GM19372 (cell line): ENCODE results near the gene ITPRIP.
A peak's percentile ranks its signal among the peaks of the same experiment; 100 is the strongest.

ENCODE experiments used
- ATAC-seq: cut with Tn5 transposase; IDR thresholded peaks from one replicate; pipeline ENCODE4 v1.9.1; 2021; ENCODE audit warnings: mild to moderate bottlenecking, low read depth, moderate library complexity; ENCODE audit not compliant: unreplicated experiment

ITPRIP gene

DNA sequence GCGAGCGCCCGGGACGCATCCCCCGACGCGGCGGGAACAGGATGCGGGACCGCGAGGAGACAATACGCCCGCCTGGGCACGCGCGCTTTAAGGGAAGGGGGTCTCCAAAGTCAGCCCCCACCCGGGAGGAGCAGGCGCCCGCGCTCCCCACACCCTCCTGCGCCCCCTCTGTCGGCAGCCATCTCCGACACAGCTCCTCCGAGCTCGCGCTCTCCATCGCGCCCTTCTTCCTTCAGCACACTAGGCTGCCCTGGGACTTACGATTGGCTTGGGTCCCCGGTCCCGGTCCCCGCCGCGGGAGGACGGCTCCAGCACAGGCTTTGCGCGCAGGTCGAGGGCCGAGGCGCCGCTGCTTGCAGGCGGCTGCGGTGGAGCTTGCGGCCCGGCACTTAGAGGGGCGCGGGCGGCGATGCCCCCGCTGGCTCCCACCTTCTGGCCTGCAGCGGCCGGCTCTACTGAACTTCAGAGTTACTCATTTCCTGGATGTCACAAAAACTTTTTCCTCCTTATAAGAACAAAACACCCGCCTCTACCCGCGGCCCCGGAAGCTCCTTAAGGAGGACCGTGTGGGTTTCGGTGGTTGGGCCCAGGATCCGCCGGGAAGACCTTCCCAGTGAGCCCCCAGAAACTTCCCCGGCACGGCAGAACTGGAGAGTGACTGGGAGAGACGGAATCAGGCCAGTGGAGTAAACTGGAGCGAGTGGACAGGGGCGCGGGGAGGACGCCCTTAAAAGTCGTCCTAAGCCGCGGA is at the start of gene ITPRIP:
Gene ITPRIP, minus strand, starts transcription at position 481 of the 751 bp plus-strand sequence. CDS start 22,414 bp downstream, outside the sequence.
- peak; percentile 74 for ATAC-seq

- peak; percentile 80 for ATAC-seq
Measured at GRCh38 chr10:104387130-104387888, 49.0 kb upstream of the ITPRIP start.

DNA sequence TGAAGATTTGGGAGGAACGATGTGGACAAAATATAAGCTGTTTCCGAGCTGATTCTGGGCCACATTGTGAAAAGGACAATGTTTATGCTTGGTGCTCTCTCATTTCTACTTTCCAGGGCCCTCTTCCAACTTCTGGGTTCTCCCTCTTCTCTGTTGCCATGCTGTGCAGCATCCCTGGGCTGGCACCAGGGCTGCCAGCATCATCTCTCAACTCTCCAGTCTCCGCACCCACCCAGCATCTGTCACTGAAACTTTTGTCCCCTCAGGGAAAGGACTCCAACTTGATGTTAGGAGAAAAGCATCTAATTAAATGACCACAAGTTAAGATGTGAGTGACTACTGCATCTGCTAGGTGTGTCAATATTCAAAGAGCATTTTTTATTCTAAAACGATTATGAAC is 42.1 kb upstream of the ITPRIP start:
- no peak for ATAC-seq

GRCh38 chr10:104376784-104377300 is 38.6 kb upstream of the ITPRIP start:
- no peak for ATAC-seq

GRCh38 chr10:104374591-104374990 is 36.3 kb upstream of the ITPRIP start:
- no peak for ATAC-seq

DNA sequence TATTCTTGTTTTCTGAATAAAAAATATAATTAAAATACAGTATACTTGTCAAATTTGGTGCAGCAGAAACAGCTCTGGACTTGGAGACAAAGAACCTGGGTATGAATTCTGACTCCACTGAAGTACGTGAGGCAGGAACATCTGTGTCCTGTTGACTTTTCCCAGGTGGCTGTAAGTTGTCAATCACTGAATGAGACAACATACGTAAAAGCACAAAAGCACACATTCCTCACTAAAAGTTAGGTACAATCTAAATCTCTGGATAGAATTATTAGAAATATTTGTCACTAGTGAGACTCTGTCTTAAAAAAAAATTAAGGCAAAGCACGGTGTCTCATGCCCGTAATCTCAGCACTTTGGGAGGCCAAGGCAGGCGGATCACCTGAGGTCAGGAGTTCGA is 33.5 kb upstream of the ITPRIP start:
- ATAC-seq = no peak

GRCh38 chr10:104368381-104368780 is 30.1 kb upstream of the ITPRIP start:
- no peak for ATAC-seq

DNA sequence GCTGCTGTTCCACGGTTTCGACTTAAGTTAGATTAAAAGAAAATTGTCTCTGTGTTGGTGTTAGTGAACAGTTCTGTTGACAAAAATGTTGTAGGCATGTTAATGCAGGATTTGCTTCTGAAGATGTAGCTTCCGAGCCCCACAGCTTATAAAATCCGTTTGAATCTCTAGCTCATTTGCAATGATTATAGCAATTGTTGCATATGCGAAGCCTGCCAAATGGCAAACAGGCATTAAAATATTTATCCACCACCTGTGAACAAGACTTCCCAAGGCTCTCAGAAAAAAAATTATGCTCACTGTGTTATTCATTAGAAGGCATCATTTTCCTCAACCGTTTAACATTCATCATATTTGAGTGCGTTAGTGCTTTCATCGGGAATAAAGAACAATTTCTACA is 29.6 kb upstream of the ITPRIP start:
- no peak for ATAC-seq

DNA sequence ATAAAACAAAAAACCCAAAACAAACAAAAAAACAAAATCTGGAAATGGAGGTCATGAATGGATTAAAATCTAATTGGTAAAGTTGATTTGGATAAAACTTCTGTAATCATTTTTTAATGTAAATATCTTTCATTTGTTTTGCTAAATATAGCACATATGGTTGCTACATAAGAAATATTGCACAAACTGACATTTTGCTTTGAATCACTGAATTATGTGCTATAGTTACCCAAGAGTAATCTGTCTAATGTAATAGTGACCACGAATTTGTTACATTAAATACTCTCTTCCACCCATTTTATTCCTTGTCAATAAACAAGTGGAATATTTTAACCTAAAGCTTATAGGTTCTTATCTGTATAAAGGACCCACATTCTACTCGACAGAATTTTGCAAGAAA is 21.5 kb upstream of the ITPRIP start:
- ATAC-seq = no peak

DNA sequence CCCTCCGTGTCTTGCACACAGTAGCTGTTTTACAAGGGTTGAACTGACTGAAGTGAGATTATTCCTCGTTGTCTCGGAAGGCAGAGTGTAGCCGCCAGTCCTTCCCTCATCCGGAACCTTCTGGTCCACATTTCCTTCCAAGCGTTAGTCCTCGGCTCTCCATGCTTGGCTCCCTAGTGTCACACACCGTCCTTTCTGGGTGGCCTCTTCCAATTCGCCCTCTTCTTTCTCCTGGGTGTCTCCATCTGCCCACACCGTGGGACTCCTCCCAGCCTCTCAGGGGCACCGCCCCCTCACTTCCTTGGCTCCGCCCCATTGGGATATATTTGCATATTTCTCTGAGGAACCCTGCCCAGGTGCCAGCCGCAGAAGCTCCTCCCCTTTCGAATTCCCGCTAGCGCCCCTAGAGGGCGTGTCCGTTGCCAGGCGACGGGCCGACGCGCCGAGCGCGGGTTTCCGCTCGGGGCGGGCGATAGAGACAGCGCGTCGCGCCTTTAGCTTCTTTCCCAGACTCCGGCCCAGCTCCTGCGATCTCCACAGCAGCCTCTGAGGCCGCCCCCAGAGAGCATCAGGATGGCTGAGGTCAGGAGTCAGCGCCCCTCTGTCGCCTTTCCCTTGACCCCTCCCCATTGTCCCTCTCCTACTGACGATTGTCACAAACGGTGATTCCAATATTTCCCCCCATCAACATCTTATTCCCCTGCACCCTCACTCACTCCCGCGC is 15.2 kb upstream of the ITPRIP start, which contains the start of gene CFAP58:
Gene CFAP58, plus strand, starts transcription at position 509 of the 724 bp plus-strand sequence. Its CDS starts 65 bp downstream, at position 574.
- ATAC-seq = peak; percentile 64

DNA sequence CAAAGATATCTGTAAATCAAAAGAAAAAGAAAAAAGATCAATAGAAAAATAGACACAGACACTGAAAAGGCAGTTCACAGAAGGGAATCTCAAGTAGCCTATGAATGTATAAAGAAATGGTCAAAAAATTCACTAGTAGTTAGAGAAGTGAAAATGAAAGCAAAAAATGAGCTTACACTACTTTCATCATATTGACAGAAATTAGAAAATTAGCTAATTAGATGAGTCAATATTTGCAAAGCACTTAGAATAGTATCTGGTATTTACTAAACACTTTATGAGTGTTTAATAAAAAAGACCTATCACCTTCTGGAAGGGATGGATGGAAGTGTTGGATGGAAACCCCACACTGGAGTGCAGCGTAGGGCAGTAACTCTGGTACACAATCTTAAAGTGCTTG is 13.7 kb upstream of the ITPRIP start:
- no peak for ATAC-seq

DNA sequence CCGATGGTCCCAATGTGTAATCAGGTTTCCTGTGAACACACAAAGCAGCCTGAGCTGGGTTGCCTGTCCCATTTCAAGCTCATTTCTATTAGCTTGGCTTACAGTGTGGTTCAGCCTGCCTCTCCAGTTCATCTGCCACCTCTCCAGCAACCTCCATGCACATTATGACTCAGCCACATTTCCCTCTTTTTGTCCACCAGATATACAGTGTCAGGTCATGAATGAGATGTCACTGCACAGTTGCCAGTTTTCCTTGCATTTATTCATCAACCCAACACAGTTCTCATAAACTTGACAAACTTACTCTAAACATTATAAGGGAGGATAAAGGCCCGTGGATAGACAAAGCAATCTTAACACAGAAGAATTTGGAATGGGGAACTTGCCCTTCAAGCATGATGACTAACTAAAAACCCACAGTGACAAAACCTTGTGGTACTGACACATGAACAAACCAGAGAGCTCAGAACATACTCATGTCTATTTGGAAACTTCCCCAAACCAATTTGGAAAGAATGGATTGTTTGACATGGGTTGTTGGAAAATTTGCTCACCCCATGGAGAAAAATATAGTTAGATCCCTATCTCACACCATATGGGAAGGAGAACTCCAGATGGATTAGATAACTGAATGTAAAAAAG is 12.9 kb upstream of the ITPRIP start:
- ATAC-seq = no peak

DNA sequence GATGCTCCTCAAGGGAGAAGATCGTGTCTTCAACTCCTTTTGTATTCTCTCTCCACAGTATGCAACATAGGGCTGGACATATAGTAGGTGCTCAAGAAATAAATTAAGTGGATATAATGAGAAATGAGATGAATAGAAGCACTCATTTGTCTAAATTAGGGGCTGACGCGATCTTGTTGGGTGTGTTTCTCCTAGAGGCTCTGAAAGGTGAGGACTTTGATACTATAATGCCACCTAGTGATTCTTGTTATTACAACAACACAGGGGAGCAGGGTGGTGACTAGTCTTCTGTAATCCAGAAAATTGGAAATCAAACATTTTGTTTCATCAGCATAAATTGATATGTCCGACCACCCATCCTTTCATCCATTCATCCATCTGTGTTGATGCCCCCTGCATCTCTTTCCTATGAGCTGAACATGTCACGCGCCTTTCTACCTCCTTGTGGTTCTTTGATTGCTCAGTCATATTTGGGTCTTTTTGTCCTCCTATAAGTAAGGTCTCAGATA is 11.9 kb upstream of the ITPRIP start:
- ATAC-seq = peak; percentile 44

DNA sequence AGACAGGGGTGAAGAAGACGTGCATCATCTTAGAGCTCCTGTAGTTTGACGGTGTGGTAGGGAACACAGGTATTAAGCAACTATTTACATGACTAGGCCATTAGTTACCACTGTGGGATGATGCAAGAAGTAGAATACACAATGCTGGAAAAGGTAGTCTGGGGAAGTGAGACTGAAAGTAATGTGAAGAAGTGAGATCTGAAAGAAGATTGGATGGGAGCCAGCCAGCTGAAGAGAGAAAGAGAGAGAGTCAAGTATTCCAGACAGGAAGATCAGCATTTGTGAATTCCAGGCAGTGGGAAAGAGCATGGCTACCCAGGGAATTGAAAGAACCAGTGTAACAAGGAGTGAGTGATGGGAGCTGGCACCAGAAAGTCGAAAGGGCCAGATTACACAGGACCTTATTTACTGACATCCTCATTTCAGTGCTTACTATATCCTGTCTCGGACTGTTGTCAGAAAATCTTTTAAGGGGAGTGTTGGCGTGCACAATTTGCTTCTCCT is 11.4 kb upstream of the ITPRIP start:
- ATAC-seq = peak; percentile 35

DNA sequence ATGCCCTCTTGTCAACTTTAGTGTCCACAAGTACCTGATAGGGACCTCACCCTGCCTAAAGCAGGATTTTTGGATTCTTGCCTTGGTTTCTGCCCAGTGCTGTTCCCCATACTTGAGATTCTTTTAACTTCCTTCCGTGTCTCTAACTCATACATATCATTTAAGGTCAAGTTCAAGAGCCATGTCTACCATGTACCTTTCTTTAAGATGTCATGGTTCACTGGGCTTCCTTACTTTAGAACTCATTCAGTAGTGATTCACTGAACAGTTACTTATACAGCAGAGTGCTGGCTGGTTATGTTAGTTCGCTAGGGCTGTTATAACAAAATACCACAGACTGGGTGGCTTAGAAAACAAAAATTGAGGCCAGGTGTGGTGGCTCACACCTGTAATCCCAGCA is 10.3 kb upstream of the ITPRIP start:
- ATAC-seq = no peak

DNA sequence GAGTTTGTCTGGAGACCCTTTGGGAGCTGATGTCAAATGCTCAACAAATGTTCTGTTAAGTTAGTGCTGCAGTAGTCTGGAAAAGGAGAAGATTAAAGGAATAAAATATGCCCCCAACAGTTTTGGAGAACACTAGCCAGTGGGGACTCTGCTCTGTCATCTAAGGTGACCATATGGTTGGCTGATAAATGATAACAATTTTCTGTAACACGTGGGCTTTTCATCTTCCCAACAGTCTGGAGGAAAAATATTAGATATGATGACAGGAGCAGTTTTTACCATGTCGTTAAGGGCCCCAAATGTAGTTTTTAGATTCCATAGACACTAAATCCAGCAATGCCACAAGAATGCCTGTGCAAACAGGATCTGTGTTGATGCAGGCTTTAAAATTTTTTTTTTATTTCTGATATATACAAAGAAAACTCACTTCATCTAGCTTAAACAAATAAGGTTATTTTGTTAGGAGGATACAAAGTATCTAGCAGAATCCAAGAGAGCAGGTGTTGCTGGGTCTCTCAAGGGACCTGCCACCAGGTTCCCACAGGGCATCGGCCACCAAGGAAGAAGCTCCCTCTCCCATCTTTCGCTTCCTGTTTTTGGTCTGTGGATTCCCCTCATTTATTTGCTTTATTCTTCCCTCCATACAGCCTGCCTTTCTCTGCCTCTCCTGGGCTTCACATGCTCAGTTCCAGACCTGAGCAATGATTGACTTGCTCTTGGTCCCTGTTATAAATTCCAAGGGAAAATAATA is 9.2 kb upstream of the ITPRIP start:
- ATAC-seq = no peak

GRCh38 chr10:104345941-104346340 is 7.7 kb upstream of the ITPRIP start:
- no peak for ATAC-seq

DNA sequence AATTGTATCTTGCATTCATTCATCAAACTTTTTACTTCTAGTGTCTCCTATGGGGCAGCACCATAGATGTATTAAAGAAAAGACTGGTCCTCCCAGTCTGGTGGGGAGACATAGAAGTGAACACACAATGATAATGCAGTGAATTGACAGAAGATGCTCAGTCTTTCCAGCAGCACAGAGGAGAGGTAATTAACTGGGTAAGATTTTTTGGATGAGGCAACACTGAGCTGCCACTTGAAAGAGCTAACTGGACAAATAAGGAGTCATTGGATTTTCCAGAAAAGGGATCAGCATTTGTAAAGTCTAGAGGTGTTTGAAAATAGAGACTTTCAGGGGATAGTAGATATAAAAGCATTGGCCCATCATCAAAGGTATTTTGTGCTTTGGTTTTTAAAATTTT is 7.2 kb upstream of the ITPRIP start:
- no peak for ATAC-seq

DNA sequence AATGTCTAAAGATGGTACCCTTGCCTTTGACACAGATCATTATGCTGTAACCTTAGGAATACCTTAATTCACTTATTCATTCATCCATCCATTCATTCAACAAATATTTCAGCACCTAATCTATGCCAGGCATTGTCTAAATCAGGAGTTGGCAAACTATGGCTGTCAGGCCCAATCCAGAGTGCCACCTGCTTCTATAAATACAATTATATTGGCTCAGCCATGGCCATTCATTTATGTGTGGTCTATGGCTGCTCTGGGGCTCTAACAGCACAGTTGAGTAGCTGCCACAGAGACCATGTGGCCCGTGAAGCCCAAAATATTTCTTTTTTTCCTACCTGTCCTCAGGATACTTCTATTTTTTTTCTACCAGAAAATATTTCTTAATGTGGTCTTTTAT is 6.0 kb upstream of the ITPRIP start:
- no peak for ATAC-seq
